Gastroesophageal sphincter (tissue), 3 donors: ENCODE results near the gene CTRL.

Experiments
- EP300 ChIP-seq: sonication (generic); formaldehyde crosslinking; IDR thresholded peaks from one replicate; pipeline ENCODE4 v1.6.1; 2017; ENCODE audit warnings: antibody characterized with exemption, mild to moderate bottlenecking
- POLR2A ChIP-seq, 2 donors: fragments of 450-650 bp; IDR thresholded peaks; one replicate each; pipeline ENCODE4 v1.6.1; 2017; ENCODE audit warnings: antibody characterized with exemption in 2 of 2, mild to moderate bottlenecking in 2 of 2, moderate library complexity in 1 of 2
- POLR2AphosphoS5 ChIP-seq: sonication (generic); formaldehyde crosslinking; IDR thresholded peaks from one replicate; pipeline ENCODE4 v1.6.1; 2017; ENCODE audit warnings: antibody characterized with exemption
- TF ChIP-seq, protein P1 (sequence below), 4 experiments: fragments of 200-600 bp in 2 of 4; fragments of 450-650 bp in 2 of 4; sonication (generic) in 1 of 4; IDR thresholded peaks; one replicate each; pipeline ENCODE4 v1.5.1; 2017 to 2019; ENCODE audit warnings: antibody characterized with exemption in 4 of 4, mild to moderate bottlenecking in 2 of 4, moderate library complexity in 2 of 4

DNA sequence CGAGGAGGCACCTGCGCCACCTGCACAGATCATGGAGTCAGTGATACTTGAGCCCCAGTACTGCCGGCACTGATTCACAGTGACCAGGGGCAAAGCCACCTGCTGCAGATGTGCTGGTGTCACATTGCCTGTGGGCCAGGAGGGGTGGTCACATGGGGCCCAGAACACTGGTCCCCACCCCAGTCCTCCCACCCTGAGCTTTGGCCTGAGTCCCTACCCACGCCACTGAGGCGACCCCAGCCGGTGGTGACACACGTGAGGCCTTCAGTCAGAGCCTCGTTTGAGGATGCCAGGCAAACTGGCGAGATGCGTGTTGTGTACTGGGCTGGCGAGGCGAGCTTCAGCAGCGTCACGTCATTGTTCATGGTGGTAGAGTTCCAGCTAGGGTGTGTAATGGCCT is 1.5 kb downstream of the CTRL start:
- TF ChIP-seq, protein P1, sequence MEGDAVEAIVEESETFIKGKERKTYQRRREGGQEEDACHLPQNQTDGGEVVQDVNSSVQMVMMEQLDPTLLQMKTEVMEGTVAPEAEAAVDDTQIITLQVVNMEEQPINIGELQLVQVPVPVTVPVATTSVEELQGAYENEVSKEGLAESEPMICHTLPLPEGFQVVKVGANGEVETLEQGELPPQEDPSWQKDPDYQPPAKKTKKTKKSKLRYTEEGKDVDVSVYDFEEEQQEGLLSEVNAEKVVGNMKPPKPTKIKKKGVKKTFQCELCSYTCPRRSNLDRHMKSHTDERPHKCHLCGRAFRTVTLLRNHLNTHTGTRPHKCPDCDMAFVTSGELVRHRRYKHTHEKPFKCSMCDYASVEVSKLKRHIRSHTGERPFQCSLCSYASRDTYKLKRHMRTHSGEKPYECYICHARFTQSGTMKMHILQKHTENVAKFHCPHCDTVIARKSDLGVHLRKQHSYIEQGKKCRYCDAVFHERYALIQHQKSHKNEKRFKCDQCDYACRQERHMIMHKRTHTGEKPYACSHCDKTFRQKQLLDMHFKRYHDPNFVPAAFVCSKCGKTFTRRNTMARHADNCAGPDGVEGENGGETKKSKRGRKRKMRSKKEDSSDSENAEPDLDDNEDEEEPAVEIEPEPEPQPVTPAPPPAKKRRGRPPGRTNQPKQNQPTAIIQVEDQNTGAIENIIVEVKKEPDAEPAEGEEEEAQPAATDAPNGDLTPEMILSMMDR (IDR thresholded peaks at IDR 0.05): no peak
- no peak for TF ChIP-seq POLR2A (IDR thresholded peaks at IDR 0.05)
- TF ChIP-seq POLR2AphosphoS5: no peak
- TF ChIP-seq EP300: no peak
